ENCODE measurements around the gene ZIC4.

DNA sequence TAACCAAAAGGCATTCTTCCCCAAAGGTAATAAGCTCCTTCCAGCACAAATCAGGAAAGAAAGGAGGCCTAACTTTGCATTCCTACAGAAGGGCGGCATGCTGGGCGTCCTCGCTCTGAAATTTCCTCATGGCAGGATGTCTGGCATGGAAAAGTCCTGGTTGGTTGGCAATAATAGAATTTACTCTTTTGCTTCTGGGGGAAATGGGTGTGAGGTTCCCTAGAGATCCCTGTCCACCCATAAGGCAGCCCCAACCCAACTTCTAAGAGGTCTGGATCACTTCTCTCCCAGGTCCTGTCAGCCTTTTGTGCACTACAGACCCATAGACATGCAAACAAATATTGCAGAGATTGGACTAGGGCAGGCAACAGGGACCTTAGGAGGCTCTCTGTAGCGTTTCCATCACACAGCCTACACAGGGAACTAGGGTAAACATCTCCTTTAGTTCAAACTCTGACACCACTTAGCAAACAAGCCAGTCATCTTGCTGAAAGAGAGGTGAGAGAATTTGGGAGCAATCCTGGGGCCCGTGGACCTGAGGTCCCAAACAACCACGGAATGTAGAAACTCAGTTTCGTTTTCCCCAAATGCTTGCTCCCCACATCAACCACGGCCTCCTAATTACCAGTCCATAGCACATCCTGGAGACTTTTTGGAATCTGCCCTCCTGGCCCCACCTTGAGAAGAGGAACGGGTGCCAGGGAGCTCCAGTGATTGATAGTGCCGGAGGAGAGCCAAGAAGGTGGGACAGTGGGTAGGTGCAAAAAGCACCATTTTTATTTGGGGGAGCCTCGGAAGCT lies 2.1 kb downstream of the ZIC4 start:
- TF ChIP-seq, protein P1, sequence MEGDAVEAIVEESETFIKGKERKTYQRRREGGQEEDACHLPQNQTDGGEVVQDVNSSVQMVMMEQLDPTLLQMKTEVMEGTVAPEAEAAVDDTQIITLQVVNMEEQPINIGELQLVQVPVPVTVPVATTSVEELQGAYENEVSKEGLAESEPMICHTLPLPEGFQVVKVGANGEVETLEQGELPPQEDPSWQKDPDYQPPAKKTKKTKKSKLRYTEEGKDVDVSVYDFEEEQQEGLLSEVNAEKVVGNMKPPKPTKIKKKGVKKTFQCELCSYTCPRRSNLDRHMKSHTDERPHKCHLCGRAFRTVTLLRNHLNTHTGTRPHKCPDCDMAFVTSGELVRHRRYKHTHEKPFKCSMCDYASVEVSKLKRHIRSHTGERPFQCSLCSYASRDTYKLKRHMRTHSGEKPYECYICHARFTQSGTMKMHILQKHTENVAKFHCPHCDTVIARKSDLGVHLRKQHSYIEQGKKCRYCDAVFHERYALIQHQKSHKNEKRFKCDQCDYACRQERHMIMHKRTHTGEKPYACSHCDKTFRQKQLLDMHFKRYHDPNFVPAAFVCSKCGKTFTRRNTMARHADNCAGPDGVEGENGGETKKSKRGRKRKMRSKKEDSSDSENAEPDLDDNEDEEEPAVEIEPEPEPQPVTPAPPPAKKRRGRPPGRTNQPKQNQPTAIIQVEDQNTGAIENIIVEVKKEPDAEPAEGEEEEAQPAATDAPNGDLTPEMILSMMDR (IDR thresholded peaks at IDR 0.05): no peak
- TF ChIP-seq POLR2A (IDR thresholded peaks at IDR 0.05): no peak

Data from prostate gland (tissue), 2 donors.